Measurements from ENCODE around the gene CD247. TPM values are rescaled to one million over a fixed set of nuclear protein-coding genes. Genes with fewer than 3 reads are reported as not detected.

Gene CD247
- total RNA-seq, 1 donor, result 0.81 TPM

DNA sequence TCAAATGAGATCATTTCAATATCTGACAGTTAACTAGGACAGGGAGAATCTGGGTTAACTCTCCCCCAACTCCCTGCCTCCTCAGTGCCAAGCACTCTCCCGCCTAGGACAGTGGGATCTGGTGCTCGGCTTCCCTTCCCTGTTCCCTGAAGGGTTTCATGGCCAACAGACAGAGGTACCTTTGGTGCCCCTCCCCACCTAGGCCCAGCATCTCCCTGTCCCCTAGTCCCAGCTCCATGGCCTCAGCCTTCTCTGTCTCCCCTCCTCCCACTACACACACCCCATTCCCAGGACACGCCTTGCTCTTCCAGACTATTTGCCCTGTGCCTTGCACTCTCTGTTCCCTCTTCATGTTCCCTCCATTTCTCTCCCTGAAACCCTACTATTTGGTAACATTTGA is 77.1 kb downstream of the CD247 start:
- no peak for DNase-seq (ENCODE audit: low read depth in 2 of 3, low spot score in 2 of 3)

DNA sequence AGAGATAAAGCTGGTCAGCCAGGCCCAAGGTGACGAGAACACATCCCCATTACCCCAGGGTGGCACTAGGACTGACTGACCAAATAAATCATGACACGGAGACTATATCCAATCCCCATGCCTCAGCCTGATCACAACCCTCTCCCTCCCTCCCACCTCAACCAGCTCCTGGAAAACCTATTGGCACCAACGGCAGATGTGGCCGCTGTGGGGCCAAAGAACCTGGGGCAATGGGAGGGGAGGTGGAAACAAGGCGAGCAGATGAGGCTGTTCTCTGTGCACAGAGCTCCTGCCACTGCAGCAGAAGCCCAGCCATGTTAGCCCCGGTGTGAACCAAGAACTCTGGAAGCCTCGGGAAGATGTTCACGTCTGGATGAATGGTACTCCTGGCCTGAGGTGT is 77.6 kb downstream of the CD247 start:
- no peak for DNase-seq (ENCODE audit: low read depth in 2 of 3, low spot score in 2 of 3)

DNA sequence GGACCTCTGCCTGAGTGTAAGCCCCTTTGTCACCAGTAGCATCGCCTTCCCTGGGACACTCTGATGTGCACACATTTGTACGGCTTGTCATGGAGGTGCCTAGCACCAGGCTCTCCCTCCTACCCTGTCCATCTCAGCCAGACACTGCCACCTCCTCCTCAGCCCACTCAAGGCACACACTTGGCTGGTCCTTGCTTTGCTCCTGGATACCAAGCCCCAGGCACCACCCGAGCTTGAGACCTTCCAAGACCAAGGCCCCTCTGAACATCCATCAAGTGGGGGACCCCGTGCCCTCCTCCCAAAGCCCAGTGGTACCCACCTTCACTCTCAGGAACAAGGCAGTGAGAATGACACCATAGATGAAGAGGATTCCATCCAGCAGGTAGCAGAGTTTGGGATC is 78.0 kb downstream of the CD247 start:
- DNase-seq (ENCODE audit: low read depth in 2 of 3, low spot score in 2 of 3), result no peak

DNA sequence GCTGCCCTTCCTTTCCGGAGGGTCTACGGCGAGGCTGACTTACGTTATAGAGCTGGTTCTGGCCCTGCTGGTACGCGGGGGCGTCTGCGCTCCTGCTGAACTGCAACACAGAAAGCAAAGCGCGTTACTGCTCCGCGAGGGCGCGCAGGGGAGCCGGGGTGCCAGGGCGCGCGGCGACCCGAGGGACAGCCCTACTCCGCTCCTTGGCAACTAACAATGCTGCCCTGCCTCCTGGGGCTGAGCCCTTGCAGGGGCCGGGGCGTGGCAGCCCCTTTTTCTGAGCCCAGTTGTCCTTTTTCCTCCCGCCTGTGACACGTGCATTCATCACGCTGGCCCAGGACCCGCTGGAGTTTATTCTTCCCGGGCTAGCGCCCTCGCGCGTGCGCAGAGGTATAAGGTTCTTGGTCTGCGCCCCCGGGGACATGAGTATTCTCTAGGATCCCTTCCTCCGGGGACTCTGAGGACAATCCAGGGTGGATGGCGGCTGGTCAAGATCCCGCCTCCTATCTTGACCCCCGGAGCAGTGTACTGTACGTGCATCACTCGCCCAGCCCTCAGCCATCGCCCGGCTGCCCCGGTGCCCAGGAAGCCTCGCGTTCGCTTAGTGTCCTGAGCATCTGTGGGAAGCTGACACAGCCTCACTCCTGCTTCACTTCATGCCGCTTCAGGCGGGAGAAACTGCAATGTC is 78.9 kb downstream of the CD247 start:
- DNase-seq (ENCODE audit: low read depth in 2 of 3, low spot score in 2 of 3), result peak in 2 of 3 donors; percentile 31 to 60

DNA sequence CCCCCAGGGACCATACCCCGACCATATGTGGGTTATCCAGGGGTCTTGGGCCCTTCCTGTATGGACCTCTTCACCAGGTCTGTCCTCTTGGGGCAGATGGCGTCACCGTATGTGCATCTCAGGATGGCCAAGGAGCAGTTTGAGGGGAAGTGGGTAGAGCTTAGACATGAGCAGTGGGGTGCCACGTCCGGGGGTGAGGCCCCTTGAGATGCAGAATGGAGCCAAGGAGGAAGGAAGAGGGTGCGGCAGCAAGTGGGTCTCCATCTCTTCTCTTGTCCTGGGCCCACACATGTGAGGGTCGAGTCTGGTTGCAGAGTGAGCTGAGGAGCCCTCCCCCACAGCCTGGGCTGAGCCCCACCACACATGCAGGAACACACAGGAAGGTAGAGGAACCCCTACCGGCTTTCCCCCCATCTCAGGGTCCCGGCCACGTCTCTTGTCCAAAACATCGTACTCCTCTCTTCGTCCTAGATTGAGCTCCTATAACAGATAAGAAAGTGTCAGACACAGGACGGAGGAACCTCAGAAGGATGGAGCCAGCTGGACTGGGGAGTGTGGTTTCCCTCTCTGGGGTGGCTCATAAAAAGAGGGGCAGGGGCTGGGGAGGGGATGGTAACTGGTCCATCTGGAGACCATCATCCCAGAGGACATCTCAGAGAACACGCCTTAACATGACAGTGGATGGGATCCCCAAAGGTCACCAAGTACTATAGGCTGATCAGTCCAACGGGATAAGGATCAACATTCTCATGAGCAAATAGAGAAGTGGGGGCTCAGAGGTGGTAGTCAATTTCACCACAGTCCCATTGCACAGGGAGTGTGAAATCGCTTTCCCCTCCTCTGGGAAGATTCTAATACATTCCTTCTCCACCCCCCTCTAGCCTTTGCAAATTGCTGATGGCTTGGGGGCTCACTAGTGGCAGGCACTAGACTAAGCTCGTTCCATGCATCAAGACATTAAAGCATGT is 79.9 kb downstream of the CD247 start:
- DNase-seq (ENCODE audit: low read depth in 2 of 3, low spot score in 2 of 3), result no peak

DNA sequence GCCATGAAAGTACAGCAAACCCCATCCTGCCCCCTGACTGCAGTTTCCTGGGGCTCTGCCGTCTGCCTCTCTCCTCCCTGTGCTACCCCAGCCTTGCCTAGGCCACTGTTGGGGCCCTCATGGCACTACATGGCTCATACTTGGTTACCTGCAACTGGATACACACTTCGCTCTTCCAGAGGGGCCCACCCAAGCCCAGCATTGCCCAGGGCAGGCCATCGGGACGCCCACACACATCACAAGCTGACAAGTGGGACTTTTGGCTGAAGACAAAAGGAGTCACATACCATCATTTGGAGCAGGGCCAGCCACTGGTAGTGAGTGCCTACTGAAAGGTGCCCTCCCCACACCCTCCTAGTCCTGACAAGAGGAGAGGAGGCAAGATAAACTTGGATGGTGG is 82.8 kb downstream of the CD247 start:
- DNase-seq (ENCODE audit: low read depth in 2 of 3, low spot score in 2 of 3), result no peak

DNA sequence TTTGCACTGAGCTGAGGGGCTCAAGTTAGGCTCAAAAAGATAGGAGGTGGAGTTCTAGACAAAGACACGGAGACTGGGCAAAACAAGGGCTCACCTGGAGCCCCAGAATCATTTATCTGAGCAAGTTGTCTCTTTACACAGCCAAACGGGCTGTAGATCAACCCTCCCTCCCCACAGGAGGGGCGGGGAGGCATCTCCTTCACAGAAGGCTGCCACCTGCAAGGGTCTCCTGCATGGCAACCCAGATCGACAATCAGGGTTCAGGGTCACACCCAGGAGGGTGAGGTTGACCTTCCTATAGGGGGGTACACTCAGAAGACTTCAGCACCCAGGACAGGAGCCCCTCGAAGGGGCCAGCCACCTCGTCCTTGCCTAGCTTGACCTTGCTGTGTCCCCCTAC is 84.0 kb downstream of the CD247 start:
- DNase-seq (ENCODE audit: low read depth in 2 of 3, low spot score in 2 of 3), result no peak

DNA sequence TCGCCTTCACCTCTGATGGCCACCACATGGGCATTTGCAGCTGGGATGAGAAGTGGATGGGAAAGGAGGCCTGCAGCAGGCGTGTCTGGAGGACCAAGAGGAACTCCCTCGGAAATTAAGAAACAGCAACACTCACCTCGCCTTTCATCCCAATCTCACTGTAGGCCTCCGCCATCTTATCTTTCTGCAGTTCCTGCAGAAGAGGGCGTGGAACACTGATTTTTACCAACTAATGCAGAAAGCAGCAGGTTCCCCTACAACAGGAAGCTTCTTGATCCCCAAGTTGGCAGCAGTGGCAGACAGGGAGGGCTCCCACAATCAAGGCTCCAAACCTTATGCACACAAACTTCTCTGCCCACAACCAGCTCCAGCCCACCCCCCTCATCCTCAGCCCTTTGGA is 84.4 kb downstream of the CD247 start:
- DNase-seq (ENCODE audit: low read depth in 2 of 3, low spot score in 2 of 3), result no peak

DNA sequence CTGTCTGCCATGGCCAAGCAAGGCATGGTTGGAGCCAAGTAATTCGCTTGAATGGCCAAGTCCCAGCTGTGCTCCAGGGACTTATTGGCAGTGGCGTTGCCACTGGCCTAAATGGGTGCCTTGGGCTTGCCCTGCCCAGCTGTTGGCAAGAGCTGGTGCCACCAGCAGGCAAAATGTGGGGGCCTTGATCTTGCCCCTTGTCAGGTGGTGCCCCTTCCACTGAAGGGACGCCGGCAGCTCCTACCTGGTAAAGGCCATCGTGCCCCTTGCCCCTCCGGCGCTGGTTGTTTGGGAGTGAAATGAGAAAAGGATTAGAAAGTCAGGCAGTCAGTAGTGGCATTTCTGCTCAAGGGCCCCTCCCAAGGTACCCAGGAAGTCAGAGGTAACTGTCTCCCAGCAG is 85.5 kb downstream of the CD247 start:
- no peak for DNase-seq (ENCODE audit: low read depth in 2 of 3, low spot score in 2 of 3)

DNA sequence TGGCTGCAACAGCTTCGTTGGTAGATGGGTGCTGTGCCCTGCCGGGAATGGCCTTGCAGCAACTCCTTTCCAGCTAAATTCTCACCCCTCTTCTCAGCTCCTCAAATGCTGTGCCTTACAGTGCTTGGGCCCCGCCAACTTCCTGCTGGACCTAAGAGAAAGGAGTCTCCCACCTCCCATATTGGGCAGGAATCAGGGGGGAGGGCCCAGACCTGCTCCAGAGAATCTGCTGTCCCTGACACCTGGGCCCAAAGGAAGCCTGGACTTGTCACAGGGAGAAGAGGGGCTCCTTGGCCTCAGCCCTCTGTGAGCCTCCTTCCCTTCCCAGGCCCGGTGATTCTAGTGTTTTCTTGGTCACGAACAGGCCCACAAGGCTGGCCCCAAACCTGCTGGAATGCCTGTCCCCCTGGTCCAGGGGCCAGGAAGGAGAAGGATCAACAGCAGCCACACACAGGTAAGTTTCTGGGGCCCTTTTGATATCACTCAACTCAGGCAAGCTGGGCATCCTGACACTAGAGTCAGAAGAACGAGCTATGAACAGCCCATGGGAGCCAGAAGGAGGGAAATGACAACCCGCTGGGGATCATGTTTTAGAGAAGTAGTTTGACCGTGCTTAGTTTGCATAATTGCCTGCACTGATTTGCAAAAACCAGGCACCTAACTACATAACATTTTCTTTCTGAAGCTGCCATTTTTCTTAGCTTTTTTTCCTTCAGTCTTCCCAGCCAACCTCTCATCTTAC is 86.2 kb downstream of the CD247 start:
- DNase-seq (ENCODE audit: low read depth in 2 of 3, low spot score in 2 of 3), result no peak

DNA sequence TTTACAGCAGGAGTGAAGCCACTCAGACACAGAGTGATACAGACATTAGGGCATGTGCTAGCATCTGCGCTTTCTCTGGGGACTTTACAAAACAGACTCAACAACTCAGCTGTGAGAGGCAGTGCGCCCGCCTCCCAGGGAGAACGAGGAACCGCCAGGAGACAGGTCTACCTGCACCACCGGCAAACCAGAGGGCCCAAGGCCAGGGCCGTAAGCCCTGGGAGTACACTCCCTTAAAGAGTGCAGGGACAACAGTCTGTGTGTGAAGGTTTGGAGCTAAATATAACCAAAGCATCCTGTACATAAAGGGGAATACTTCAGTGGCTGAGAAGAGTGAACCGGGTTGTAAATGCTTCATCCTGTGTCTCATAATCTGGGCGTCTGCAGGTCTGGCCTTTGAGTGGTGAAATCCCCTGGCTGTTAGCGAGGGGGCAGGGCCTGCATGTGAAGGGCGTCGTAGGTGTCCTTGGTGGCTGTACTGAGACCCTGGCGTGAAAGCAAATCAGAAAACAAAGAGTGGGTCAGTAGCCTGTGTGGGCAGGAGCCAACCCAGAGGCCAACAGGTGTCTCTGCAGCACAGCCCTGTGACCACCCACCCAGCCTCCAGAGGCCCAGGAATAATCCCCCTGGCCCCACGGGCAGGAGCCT is 86.9 kb downstream of the CD247 start:
- DNase-seq (ENCODE audit: low read depth in 2 of 3, low spot score in 2 of 3), result no peak

DNA sequence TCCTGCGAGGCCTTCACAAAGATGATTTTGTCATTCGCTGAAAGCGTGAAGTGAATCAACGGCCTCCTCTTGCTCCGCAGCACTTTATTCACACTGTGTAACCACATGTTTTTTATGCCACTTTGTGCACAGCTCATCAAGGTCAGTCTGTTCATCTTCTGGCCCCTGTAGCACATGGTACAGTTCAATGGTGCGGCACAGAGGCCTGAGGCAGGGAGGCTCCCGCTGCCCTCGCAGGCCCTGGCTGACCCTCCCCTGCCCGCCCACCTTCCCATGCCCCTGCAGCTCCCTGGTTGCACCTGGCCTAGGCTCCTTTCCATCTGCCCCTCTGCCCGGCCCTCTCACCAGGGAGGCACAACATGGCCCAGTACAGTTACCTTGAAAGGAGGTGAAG is 87.5 kb downstream of the CD247 start:
- no peak for DNase-seq (ENCODE audit: low read depth in 2 of 3, low spot score in 2 of 3)

DNA sequence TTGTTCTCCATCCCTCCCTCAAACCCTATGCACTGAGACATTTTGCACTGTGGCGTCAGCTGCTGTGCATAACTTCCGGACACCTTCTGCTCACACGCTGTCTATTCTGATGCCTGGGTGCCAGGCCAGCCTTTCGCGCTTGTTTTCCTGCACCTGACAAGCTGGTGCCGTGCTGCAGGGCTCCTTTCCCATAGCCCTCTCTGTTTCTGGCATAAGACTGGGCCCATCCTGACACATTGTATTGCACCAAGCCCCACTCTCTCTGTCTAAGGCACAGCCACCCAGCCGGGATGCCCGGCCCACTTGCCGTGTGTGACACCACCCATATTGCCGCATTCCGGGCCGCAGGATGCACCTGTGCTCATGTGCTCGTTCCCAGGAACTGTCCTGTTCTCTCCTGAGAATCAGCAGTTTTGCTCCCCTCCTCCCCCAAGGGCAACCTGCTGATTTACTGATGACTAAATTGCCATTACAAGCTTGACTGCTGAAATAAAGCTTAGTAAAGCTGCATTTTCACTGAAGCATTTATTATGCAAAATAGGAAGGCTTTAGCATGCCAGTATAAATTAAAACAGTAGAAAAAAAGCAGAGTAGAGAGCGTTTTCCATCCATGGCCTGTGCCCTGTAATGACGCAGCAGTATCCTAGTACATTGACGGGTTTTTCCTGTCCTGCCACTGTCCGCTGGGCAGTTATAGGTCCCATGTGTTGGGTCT is 88.0 kb downstream of the CD247 start:
- no peak for DNase-seq (ENCODE audit: low read depth in 2 of 3, low spot score in 2 of 3)

DNA sequence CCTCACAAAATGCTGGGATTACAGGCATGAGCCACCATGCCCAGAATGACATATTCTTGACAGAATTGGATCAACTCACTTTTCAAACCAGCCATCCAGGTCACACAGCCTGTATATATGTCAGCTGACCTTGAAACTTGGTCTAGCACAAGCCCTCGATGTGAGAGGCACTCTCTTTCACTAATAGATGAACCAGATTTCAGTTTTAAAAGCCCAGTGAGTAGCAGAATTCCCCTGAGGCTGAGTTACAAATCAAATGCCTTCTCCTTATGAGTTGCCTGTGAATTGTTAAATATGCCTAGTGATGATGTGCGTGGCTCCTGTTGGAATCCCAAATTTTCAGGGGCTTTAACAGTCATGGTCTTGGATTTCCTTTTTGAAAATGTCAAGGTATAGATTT is 88.7 kb downstream of the CD247 start:
- no peak for DNase-seq (ENCODE audit: low read depth in 2 of 3, low spot score in 2 of 3)

DNA sequence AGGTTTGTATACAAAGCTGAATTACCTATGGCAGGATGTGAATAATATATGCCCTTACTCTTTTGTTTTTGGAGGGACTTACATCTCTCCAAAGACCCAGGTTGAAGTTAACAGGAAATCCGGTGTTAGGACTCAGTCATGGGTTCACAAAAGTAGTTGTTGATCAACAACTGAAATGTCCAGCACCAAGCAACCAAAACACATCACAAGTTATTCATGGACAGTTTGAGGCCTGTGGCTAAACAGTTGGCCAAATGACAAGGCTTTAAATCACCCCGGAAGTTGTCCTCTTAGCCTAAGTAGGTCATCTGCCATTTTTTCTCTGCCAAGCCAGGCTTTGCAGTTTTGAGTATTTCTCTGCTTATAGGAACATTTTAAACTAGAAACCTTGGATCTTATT is 89.9 kb downstream of the CD247 start:
- DNase-seq (ENCODE audit: low read depth in 2 of 3, low spot score in 2 of 3), result no peak

DNA sequence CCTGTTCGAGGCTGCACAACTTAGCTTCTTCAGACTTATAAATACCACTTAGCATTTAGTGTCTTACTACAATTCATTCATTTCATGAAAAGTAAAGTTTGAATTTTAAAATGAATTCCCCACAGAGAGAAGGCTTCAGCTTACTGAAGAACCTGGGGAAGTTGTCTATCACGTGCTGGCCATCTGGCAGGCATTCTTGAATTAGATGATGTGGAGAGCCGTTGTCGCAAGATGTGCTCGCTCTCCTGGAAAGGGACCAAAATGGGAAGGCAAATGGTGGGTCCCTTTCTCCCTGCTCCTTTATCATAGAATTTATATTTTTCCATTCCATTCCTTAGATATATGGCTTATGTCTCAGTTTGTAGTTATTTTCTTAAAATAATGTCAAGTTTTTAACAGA is 90.5 kb downstream of the CD247 start:
- DNase-seq (ENCODE audit: low read depth in 2 of 3, low spot score in 2 of 3), result no peak

DNA sequence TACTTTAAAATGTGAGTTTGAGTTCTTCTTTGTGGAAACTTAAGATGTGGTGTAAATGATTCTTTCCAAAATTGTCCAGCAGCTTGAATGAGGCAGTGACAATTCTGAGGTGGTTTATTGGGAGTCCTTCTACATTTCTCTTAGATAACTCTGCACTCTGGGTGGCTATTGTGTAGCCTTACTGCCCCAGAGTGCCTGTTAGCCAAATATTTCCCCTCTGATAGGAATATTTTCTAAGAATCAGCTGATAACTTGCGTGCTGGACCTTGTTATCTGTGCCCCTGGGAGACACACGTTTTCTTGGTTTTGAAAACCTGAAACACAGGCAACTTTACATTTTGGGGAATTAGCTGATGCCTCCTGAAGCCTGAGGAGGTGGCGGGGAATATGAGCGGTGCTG is 91.6 kb downstream of the CD247 start:
- no peak for DNase-seq (ENCODE audit: low read depth in 2 of 3, low spot score in 2 of 3)

DNA sequence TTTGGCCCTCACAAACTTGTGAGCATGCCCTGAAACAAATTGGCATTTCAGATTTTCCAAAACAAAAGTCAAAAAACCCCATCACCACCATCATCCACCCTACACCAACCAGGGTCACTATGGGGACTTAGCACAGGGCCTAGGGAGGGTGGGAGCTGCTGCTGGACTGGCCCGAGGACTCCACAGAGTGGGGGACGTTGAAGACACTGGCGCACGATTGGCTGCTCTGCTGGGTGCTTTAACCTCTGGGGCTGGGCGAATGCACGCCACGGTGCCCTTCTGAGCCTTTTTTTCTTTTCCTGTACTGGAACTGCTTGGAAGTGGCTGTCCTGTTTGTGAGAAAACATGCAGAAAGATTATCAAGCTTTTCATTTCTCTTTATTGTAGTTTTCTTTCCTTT is 92.8 kb downstream of the CD247 start:
- no peak for DNase-seq (ENCODE audit: low read depth in 2 of 3, low spot score in 2 of 3)

DNA sequence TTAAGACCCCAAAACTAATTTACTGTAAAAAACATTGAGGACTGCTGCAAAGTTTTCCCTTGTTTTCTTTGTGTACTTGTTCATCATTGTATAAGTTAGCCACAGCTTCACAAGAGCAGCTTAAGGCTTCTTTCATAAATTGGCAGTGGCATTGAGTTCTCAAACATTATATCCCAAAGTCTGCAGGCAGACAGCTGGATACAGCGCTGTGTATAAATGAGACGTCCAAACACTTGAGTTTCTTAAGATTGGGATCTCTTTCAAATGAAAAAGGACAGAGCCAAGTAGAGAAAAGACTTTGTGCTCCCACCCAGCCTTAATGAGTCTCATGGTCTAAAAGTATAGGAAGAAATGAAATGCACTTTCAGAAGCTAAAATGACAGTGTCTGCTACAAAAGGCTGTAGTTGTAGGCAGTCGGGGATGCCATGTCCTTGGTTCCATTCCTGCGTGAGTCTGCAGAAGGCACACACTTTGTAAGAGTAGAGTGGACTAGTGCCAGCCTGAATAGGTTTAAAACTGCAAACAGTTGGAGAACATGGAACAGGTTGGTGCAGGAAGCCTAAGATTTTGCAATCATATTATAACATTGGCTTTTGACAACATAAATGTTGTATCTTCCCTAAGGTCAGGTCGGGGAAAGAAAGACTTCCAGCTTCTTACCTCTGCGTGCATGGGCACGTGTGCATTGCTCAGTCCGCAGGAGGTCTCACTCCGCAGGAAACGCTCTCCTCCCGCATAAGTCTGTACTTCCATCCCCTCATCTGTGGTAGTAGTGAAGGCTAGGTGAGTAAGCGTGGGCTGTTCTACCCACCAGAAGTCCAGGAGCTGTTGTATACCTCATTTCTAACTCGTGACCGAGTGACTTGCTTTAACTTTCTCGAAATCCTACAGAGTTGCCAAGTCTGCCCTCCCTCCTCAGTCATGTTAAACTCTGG is 94.4 kb downstream of the CD247 start:
- no peak for DNase-seq (ENCODE audit: low read depth in 2 of 3, low spot score in 2 of 3)
